Hepatocyte (in vitro differentiated cells): ENCODE measurements around the gene FEZ2. TPM values are rescaled to one million over a fixed set of nuclear protein-coding genes. Genes with fewer than 3 reads are reported as not detected.
A peak's percentile ranks its signal among the peaks of the same experiment; 100 is the strongest.

Experiments
- DNase-seq: peaks from one replicate; pipeline ENCODE4 v3.0.0-alpha.2; 2016; ENCODE audit warnings: low spot score
- H2AFZ ChIP-seq: fragments of 200-600 bp; sonication (generic); 2 replicates; pipeline ENCODE4 v1.6.0; 2016; ENCODE audit warnings: antibody characterized with exemption, mild to moderate bottlenecking
- H3K27ac ChIP-seq: fragments of 200-600 bp; sonication (generic); 2 replicates; pipeline ENCODE4 v1.5.1; 2016; ENCODE audit warnings: mild to moderate bottlenecking
- H3K27me3 ChIP-seq: fragments of 200-600 bp; sonication (generic); 2 replicates; pipeline ENCODE4 v1.6.1; 2016
- H3K36me3 ChIP-seq: fragments of 200-600 bp; sonication (generic); replicated peaks from 2 replicates; pipeline ENCODE4 v1.5.1; 2016; ENCODE audit warnings: low read depth; ENCODE audit not compliant: insufficient read depth
- H3K4me1 ChIP-seq: fragments of 200-600 bp; sonication (generic); 2 replicates; pipeline ENCODE4 v1.5.1; 2016; ENCODE audit warnings: mild to moderate bottlenecking, moderate library complexity; ENCODE audit not compliant: insufficient read depth
- H3K4me2 ChIP-seq: fragments of 200-600 bp; sonication (generic); 2 replicates; pipeline ENCODE4 v1.6.0; 2016
- H3K4me3 ChIP-seq: fragments of 200-600 bp; sonication (generic); 2 replicates; pipeline ENCODE4 v1.5.1; 2016; ENCODE audit warnings: mild to moderate bottlenecking
- H3K79me2 ChIP-seq: fragments of 200-600 bp; sonication (generic); 2 replicates; pipeline ENCODE4 v1.6.0; 2017; ENCODE audit warnings: mild to moderate bottlenecking
- H3K9me2 ChIP-seq: fragments of 200-600 bp; sonication (generic); replicated peaks from 2 replicates; pipeline ENCODE4 v1.6.0; 2017; ENCODE audit warnings: mild to moderate bottlenecking; ENCODE audit not compliant: insufficient read depth
- H3K9me3 ChIP-seq: fragments of 200-600 bp; sonication (generic); 2 replicates; pipeline ENCODE4 v1.5.1; 2016; ENCODE audit warnings: low read depth, mild to moderate bottlenecking
- H4K20me1 ChIP-seq: fragments of 200-600 bp; sonication (generic); 2 replicates; pipeline ENCODE4 v1.6.0; 2016; ENCODE audit warnings: mild to moderate bottlenecking; ENCODE audit not compliant: insufficient read depth, poor library complexity, severe bottlenecking
- EZH2 ChIP-seq: fragments of 200-600 bp; sonication (generic); IDR thresholded peaks from 2 replicates; pipeline ENCODE4 v1.6.1; 2016; ENCODE audit warnings: antibody characterized with exemption, mild to moderate bottlenecking, borderline replicate concordance
- EZH2phosphoT487 ChIP-seq: fragments of 200-600 bp; sonication (generic); IDR thresholded peaks from one replicate; pipeline ENCODE4 v1.6.1; 2018; ENCODE audit warnings: antibody characterized with exemption, mild to moderate bottlenecking, low read depth, moderate library complexity; ENCODE audit not compliant: unreplicated experiment, severe bottlenecking
- whole genome bisulfite sequencing: methylation state at CpG from one replicate; pipeline ENCODE4 v1.1.6; 2016; ENCODE audit warnings: low lambda C conversion rate; ENCODE audit errors: missing lambda C conversion rate; 5-methylcytosine and 5-hydroxymethylcytosine counted together
- polyA plus RNA-seq: library from polyadenylated mRNA; unstranded; fragments of >200 nt; fragmentation: Nextera tagmentation; extraction: Ambion mirVana; gene quantifications from 2 replicates; pipeline ENCODE4 v1.2.1, GENCODE V29; 2016
- total RNA-seq: library from RNA; depleted of rRNA; stranded (reverse); fragments of >200 nt; gene quantifications from 2 replicates; pipeline ENCODE4 v1.2.3, GENCODE V29; 2014
- TF ChIP-seq, protein P1 (sequence below): fragments of 200-600 bp; sonication (generic); IDR thresholded peaks from 2 replicates; pipeline ENCODE4 v1.5.1; 2016; ENCODE audit warnings: antibody characterized with exemption, mild to moderate bottlenecking; ENCODE audit not compliant: poor library complexity

The FEZ2 gene
- total and polyA plus RNA-seq, 2 experiments from 2014 or later: 14.5 to 45.2 TPM

DNA sequence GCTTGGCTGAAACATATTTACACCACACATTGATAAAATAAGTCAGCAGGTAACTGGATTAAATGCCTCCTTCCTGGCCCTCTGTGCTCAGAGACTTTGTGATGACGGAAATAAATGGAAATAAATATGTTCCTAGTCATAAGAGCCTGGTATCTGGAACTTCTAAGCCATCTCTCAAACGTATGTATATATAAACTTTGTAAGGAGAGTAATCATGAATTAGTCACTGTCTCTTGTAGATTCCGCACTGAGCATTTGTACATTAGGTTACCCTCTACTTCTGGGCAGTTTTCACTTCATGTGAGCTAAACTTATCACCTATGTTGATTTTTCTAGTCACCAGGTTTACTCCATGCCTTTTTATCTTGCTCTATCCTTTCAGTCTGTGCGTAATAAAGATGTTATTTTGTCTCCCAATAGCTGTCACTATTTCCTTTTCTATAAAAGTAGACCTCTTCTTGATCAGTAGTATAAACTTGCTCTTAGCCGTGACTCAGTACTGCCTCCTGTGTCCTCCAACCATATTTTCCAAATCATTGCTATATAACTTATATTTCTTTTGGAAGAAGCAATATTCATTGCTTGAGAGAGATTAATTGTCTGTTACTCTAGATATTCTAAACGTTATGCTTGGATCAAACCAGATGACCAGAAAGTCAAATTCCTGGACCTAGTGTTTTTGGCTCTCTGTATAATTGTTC lies 53.2 kb downstream of the FEZ2 start:
- no peak for DNase-seq
- no peak overlapping the region for H3K27ac ChIP-seq
- H3K4me1 ChIP-seq: no peaks in the 10 kb centered on the region

DNA sequence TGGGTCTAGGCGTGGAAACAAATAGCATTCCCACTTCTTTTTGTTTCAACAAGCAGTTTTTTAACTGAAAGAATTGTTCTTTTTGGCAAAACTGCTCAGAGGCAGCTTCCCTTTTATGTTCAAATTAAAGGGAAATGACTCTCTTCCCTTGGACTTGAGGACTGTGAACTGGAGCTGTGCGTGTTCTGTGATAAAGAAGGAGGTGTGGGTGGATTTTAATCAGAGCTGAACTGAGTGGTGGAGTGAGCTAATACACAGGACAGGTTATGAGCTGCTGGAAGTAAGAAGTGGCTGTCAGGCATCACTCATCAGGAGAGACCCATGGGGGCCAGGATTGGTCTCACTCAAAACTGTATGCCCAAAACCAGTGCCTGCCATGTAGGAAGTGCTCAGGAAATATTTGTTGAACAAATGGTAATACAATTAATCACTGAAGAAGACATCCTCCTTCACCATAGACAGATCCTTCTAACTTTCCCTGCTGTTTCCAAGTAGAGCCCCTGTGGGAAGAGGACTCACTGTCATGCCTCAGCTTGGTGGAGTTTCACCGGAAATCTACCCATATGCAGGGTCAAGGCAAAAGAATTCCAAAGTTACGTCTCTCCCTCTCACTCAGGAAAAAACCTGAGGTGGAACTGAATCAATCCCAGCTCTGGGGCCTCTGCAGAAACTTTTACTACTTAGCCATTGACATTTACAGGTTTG lies 55.9 kb downstream of the FEZ2 start:
- Histone ChIP-seq H4K20me1 (no peaks in the 10 kb centered on the region), H3K27ac (no peak overlapping the region), H3K9me3 (no peaks in the 10 kb centered on the region), H3K36me3 (no peaks in the 10 kb centered on the region), H3K4me1 (no peaks in the 10 kb centered on the region), H3K4me3 (no peak overlapping the region), H3K79me2 (no peaks in the 10 kb centered on the region), H3K4me2 (no peak overlapping the region), H3K27me3 (no peaks in the 10 kb centered on the region), H2AFZ (no peak overlapping the region), H3K9me2 (no peaks in the 10 kb centered on the region)
- no peak for TF ChIP-seq EZH2
- TF ChIP-seq EZH2phosphoT487: no peak
- TF ChIP-seq, protein P1, sequence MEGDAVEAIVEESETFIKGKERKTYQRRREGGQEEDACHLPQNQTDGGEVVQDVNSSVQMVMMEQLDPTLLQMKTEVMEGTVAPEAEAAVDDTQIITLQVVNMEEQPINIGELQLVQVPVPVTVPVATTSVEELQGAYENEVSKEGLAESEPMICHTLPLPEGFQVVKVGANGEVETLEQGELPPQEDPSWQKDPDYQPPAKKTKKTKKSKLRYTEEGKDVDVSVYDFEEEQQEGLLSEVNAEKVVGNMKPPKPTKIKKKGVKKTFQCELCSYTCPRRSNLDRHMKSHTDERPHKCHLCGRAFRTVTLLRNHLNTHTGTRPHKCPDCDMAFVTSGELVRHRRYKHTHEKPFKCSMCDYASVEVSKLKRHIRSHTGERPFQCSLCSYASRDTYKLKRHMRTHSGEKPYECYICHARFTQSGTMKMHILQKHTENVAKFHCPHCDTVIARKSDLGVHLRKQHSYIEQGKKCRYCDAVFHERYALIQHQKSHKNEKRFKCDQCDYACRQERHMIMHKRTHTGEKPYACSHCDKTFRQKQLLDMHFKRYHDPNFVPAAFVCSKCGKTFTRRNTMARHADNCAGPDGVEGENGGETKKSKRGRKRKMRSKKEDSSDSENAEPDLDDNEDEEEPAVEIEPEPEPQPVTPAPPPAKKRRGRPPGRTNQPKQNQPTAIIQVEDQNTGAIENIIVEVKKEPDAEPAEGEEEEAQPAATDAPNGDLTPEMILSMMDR: no peak
- 88% methylated on average over 4 of the region's 4 CpGs for WGBS
- no peak for DNase-seq

More for the DNA sequence above, 53.2 kb downstream of the FEZ2 start:
- Histone ChIP-seq H3K27me3 (no peaks in the 10 kb centered on the region), H3K9me2 (no peaks in the 10 kb centered on the region), H3K4me2 (no peak overlapping the region), H3K4me3 (no peak overlapping the region), H2AFZ (no peak overlapping the region), H3K36me3 (no peaks in the 10 kb centered on the region), H3K79me2 (no peaks in the 10 kb centered on the region), H3K9me3 (no peaks in the 10 kb centered on the region), H4K20me1 (no peaks in the 10 kb centered on the region)
- WGBS: 90% methylated on average over 6 of the region's 6 CpGs
- TF ChIP-seq EZH2phosphoT487: no peak
- TF ChIP-seq, protein P1: peak; percentile 13

DNA sequence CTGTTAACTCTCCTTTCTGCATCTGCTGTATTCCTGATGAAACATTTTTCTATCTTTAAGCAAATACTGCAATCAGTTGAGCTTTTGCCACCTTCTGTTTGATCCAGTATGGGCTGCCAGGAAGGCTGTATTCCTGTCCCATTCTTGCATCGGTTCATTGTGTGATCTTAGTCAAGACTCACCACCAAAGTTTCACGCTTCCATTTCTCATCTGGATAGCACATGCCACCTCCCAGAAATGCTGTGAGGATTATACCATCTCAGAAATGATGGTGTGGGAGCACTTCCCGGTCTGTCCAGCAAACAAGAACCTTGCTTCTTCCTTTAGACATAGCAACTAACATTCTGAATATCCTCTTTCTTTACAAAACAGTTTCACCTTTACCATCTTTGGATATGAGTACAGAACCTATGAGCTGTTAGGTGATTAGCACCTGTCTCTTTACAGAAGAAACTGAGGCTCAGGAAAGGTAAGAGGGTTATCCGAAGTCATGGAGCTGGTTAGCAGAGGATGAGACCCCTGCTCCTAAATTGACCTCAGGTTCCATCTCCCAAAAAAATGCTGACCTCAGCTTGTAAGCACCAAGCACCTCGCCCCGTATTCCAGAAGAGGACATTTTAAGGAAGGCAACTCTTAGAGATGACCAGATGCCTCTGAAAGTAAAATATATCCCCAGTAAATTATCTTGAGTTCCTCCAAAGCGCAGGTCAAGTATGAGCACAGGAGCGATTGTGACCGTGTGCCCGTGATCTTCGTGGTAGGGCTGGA lies 56.8 kb downstream of the FEZ2 start:
- Histone ChIP-seq H2AFZ (no peak overlapping the region), H3K9me3 (no peaks in the 10 kb centered on the region), H3K27ac (no peak overlapping the region), H4K20me1 (no peaks in the 10 kb centered on the region), H3K27me3 (no peaks in the 10 kb centered on the region), H3K4me1 (no peaks in the 10 kb centered on the region), H3K4me2 (no peak overlapping the region), H3K9me2 (no peaks in the 10 kb centered on the region), H3K4me3 (no peak overlapping the region), H3K36me3 (no peaks in the 10 kb centered on the region), H3K79me2 (no peaks in the 10 kb centered on the region)
- DNase-seq: no peak
- 97% methylated on average over 11 of the region's 11 CpGs for WGBS
- TF ChIP-seq, protein P1: no peak
- no peak for TF ChIP-seq EZH2phosphoT487
- no peak for TF ChIP-seq EZH2
